GM12891 (cell line): ENCODE measurements around the gene G3BP2.
"Not testable (repeated sequence)": the region's sequence is repeated elsewhere in the genome, so short reads cannot be mapped to it uniquely, and the experiment has no call there.

ENCODE experiments used
- DNase-seq: peaks from one replicate; pipeline ENCODE4 v3.0.0; 2011; ENCODE audit warnings: low spot score; ENCODE audit not compliant: insufficient read length
- FAIRE-seq: peaks from 2 replicates; lab custom pipeline; 2011; peaks lifted over from hg19 to GRCh38; lab: Jason Lieb, UNC
- PAX5 ChIP-seq: IDR thresholded peaks from 2 replicates; pipeline ENCODE4 v1.6.1; 2011; ENCODE audit warnings: low read length, moderate library complexity, mild to moderate bottlenecking; ENCODE audit not compliant: insufficient read depth, severe bottlenecking
- POLR2A ChIP-seq: IDR thresholded peaks from 2 replicates; pipeline ENCODE4 v1.6.1; 2011; ENCODE audit warnings: low read depth, low read length, control low read depth
- POLR2AphosphoS5 ChIP-seq: IDR thresholded peaks from 2 replicates; pipeline ENCODE4 v1.6.1; 2011; ENCODE audit warnings: low read depth, low read length, control low read depth
- POU2F2 ChIP-seq: IDR thresholded peaks from 2 replicates; pipeline ENCODE4 v1.6.1; 2011; ENCODE audit warnings: low read depth, mild to moderate bottlenecking, control low read depth, low read length, moderate library complexity
- SPI1 ChIP-seq: IDR thresholded peaks from 2 replicates; pipeline ENCODE4 v1.6.1; 2011; ENCODE audit warnings: low read depth, low read length, control low read depth
- TAF1 ChIP-seq: IDR thresholded peaks from 2 replicates; pipeline ENCODE4 v1.6.1; 2011; ENCODE audit warnings: low read depth, low read length, control low read depth

The G3BP2 gene

DNA sequence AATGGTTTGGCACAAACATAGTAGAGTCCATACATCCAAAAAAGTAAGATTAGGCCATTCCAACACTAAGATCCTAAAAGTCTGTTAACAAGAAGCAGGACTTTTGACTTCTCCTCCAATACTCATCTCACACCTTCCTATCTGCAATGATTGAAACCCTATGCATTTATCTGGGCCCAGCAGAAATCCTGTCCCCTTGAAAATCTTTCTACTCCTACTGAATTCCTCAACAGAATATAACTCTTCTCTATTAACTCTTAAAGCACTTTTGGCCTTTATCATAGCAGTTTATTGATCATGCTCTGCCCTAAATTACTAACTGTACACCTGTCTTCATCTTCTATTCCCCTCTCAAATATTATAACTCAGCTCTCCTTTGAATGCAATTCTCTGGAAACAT is 4.6 kb downstream of the G3BP2 start:
- DNase-seq = no peak
- TF ChIP-seq POU2F2 (no peak), PAX5 (no peak), POLR2AphosphoS5 (no peak), POLR2A (no peak), SPI1 (no peak), TAF1 (no peak)
- peak; percentile 23 for FAIRE-seq

DNA sequence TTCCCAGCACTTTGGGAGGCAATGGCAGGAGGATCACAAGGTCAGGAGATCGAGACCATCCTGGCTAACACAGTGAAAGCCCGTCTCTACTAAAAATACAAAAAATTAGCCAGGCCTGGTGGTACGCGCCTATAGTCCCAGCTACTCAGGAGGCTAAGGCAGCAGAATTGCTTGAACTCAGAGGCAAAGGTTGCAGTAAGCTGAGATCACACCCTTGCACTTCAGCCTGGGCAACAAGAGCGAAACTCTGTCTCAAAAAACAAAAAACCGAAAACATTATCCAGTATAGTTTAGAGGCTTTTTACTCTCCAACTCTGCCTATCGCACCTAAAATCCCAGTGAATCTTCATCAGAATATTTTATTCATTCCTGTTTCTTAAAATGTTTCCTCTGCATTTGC is 5.6 kb downstream of the G3BP2 start:
- not testable (repeated sequence) for DNase-seq, FAIRE-seq

DNA sequence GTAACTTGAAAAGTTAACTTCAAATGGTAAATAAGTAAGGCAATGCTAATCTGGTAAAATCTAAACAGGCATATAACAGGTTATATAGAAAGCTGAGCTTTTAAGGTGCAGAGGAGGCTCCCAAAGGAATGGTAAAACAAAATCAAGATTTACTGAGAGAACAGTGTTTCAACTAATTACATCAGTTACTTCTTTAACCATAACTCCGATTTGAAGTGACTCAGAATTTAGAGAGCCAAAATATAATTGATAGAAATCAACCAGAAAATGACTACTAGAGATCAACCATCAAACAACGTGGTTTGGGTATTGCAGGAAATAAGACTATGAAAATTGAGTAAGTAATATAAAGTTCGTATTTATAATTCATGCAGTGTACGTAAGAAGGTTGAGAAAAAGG is 6.9 kb downstream of the G3BP2 start:
- no peak for TF ChIP-seq TAF1
- no peak for TF ChIP-seq POLR2A
- no peak for TF ChIP-seq PAX5
- TF ChIP-seq POU2F2 = no peak
- TF ChIP-seq POLR2AphosphoS5 = no peak
- TF ChIP-seq SPI1 = no peak
- FAIRE-seq = no peak
- no peak for DNase-seq

DNA sequence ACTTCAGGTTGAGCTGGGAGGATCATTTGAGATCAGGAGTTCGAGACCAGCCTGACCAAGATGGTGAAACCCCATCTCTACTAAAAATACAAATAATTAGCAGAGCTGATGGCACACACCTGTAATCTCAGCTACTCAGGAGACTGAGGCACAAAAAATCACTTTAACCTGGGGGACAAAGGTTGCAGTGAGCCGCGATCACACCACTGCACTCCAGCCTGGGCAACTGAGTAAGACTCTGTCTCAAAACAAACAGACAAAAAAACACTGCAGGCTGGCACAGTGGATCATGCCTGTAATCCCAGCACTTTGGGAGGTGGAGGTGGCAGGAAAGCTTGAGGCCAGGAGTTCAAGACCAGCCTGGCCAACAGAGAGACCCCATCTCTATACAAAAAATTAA is 8.6 kb downstream of the G3BP2 start:
- not testable (repeated sequence) for DNase-seq, FAIRE-seq

DNA sequence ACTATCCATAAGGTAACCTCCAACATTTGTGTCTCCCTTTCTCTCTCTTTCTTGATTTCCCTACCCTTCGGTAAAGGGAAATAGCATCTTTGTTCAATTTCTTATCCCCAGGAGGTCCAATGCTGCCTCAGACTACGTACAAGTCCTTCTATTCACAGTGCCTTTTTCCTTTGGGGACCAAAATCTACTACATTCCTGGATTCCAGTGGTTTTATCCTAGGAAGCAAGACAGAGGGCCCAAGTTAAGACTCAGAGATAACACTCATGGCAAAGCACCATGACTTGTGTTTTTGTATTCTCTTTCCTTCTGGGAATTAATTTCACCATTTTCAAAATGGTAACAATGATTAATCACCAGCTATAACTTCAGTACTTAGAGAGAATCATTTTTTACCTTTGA is 10.6 kb downstream of the G3BP2 start:
- FAIRE-seq = no peak
- no peak for TF ChIP-seq POLR2AphosphoS5
- TF ChIP-seq SPI1 = no peak
- no peak for DNase-seq

DNA sequence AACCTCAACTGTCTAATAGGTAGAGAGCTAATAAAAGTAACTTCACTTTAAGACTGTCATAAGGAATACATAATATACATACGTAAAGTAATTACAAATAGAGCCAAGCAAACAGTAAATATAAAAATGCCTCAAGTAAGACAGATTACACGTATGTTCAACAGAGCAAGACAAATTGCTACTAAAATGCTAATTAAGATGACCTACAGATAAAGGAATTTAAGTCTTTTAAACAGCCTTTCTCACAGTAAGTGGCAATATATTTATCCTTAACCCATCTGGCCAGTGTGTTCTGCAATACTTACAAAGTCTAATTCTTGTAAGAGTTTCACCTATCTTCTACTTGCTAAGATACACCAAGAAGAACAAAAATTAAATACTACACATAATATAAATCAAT is 12.7 kb downstream of the G3BP2 start:
- TF ChIP-seq POU2F2 (no peak), SPI1 (no peak), POLR2A (no peak), TAF1 (no peak), PAX5 (no peak), POLR2AphosphoS5 (no peak)
- no peak for DNase-seq
- no peak for FAIRE-seq

DNA sequence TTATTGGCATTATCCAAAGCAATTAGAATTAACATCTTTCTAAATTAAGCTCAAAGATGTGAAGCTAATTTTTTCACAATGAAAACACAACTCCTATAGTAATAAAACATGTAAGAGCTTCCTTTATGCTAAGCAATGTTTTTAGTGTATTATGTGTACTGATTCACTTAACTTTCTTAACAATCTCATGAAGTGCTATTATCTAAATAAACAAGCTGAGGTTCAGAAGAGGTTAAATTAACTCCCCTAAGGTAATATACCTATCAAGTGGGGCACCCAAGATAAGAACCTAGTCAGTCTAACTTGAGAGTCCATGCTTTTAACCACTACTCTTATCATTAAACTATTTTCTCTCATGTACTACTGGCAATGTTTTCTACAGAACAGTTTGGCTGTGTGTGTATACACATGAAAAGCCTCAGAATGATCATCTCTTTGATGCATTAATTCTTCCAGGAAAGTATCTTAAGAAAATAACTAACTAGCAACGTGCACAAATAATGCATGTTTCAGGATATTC is 13.6 kb downstream of the G3BP2 start:
- FAIRE-seq (no peak), DNase-seq (no peak)
- TF ChIP-seq TAF1 (no peak), POLR2A (no peak), POLR2AphosphoS5 (no peak), SPI1 (no peak)

DNA sequence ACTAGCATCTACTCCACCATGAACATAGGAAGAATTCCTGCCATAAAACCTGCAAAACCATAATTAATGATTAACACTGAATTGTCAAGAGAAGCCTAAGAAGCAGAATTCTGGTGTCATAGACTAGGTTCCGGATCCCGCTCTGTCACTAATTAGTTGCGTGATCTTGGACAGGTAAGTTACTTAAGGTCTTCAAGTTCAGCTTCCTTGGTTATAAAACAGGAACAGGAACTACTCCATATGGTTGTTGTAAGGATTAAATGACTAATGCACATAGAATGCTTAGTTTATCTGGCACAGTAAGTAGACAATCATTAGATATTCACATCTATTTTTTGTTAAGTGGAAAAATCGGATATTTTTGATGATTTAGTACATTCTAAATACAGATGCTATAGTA is 14.3 kb downstream of the G3BP2 start:
- DNase-seq (no peak), FAIRE-seq (no peak)
- TF ChIP-seq SPI1 (peak; percentile 66; the same call in 1 of the 2 replicates), POLR2AphosphoS5 (no peak), POU2F2 (no peak), POLR2A (no peak), PAX5 (no peak), TAF1 (no peak)

DNA sequence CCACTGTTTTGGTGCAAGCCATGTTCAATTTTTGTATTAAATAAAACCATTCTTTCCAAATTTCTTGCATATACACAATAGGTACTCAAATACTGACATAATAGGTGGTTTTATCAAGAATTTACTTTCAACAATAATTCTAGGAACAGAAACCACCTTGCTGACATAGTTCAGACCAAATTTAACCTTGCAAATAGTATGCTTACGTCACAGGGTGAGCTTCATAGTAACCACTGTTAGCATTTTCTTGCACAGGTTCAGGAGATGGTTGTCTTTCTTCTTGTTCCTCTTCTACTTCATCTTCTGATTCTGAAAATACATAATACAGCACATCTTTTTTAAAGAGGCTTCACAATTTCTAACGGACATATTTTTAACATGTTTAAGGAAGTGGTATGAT is 17.6 kb downstream of the G3BP2 start:
- DNase-seq (no peak), FAIRE-seq (no peak)
- TF ChIP-seq TAF1 (no peak), PAX5 (no peak), POLR2AphosphoS5 (no peak), POU2F2 (no peak), SPI1 (no peak), POLR2A (no peak)

DNA sequence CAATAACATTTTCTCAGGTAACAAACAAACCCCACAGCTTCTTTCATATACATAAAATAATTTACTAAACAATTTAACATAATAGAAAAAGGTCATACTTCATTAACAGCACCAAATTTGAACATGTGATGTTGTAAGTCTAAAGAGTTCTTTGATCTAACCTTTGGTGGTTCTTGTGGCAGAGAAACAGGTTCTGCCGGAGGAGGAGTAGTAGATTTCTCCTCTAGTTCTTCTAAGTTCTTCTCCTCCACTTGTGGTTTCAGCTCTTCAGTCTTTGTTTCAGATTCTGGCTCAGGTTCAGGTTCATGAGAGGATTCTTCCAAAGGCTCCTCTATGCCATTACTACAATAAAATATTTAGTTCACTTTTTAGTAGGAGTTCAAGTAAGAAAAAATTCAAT is 18.3 kb downstream of the G3BP2 start:
- FAIRE-seq (no peak), DNase-seq (no peak)

DNA sequence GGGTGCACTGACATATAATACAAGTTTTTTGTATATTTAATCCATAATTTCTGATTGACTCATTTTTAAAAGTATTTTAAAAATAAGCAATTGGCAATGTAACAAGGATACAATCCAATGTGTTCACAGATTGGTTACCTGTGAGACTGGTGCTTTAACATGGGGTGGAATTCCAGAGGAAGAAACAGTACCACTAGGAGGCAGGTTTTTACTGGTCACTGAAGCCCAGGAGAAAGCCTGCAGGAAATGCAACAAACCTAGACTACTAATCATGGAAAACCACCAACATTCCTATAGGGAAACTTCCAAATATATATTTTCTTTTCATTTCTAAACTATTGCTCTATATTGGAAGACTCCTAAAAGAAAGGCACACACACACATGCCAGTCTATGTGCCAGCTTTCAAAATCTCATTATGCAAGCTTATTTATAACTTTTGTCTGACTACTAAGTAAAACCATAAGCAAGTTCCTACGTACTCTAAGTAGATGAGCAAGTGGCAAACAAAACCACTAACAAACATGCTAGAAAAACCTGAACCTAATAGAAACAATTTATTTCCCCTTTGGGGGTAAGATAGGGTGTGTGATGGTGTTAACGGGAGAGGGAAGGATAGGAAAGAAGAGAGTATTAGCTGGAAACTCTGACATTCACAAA is 19.2 kb downstream of the G3BP2 start:
- DNase-seq = no peak
- peak; percentile 51 for FAIRE-seq
- no peak for TF ChIP-seq TAF1
- no peak for TF ChIP-seq PAX5
- TF ChIP-seq SPI1 = no peak
- TF ChIP-seq POLR2AphosphoS5 = no peak
- no peak for TF ChIP-seq POU2F2
- no peak for TF ChIP-seq POLR2A

More for the DNA sequence above, 18.3 kb downstream of the G3BP2 start:
- TF ChIP-seq SPI1 = no peak
- TF ChIP-seq PAX5 = no peak
- TF ChIP-seq TAF1 = no peak
- no peak for TF ChIP-seq POLR2AphosphoS5
- TF ChIP-seq POLR2A = no peak
- TF ChIP-seq POU2F2 = no peak
